Measurements from ENCODE around the gene GAK. TPM values are rescaled to one million over a fixed set of nuclear protein-coding genes. Genes with fewer than 3 reads are reported as not detected.
"Not testable (repeated sequence)": the region's sequence is repeated elsewhere in the genome, so short reads cannot be mapped to it uniquely, and the experiment has no call there.

Gene GAK
- total RNA-seq, 1 donor from 2014 or later: 123 TPM

GRCh38 chr4:808860-809570 is 123.1 kb downstream of the GAK start:
- no peak overlapping the region for H3K4me3 Mint-ChIP-seq (ENCODE audit: unreplicated experiment)
- no peak for DNase-seq
- no peak overlapping the region for H3K27ac Mint-ChIP-seq (ENCODE audit: unreplicated experiment)
- peaks cover 2% of the 10 kb centered on the region for H3K9me3 Mint-ChIP-seq (ENCODE audit: unreplicated experiment)
- TF ChIP-seq, protein P1, sequence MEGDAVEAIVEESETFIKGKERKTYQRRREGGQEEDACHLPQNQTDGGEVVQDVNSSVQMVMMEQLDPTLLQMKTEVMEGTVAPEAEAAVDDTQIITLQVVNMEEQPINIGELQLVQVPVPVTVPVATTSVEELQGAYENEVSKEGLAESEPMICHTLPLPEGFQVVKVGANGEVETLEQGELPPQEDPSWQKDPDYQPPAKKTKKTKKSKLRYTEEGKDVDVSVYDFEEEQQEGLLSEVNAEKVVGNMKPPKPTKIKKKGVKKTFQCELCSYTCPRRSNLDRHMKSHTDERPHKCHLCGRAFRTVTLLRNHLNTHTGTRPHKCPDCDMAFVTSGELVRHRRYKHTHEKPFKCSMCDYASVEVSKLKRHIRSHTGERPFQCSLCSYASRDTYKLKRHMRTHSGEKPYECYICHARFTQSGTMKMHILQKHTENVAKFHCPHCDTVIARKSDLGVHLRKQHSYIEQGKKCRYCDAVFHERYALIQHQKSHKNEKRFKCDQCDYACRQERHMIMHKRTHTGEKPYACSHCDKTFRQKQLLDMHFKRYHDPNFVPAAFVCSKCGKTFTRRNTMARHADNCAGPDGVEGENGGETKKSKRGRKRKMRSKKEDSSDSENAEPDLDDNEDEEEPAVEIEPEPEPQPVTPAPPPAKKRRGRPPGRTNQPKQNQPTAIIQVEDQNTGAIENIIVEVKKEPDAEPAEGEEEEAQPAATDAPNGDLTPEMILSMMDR (IDR thresholded peaks at IDR 0.05; ENCODE audit: partially characterized antibody, unreplicated experiment): no peak
- peaks cover 2% of the 10 kb centered on the region for H3K4me1 Mint-ChIP-seq (ENCODE audit: low read depth, unreplicated experiment)
- H3K36me3 Mint-ChIP-seq (ENCODE audit: unreplicated experiment): peaks cover 41% of the 10 kb centered on the region
- peaks cover 5% of the 10 kb centered on the region for H3K27me3 Mint-ChIP-seq (ENCODE audit: unreplicated experiment)

- no peak for DNase-seq
- H3K27me3 Mint-ChIP-seq (ENCODE audit: unreplicated experiment): peaks cover 5% of the 10 kb centered on the region
- H3K4me3 Mint-ChIP-seq (ENCODE audit: unreplicated experiment): no peak overlapping the region
- H3K9me3 Mint-ChIP-seq (ENCODE audit: unreplicated experiment): peaks cover 4% of the 10 kb centered on the region
- H3K36me3 Mint-ChIP-seq (ENCODE audit: unreplicated experiment): peaks cover 43% of the 10 kb centered on the region
- H3K27ac Mint-ChIP-seq (ENCODE audit: unreplicated experiment): no peak overlapping the region
- peaks cover 2% of the 10 kb centered on the region for H3K4me1 Mint-ChIP-seq (ENCODE audit: low read depth, unreplicated experiment)
- TF ChIP-seq, protein P1 (IDR thresholded peaks at IDR 0.05; ENCODE audit: partially characterized antibody, unreplicated experiment): no peak
These were observed 124.3 kb downstream of the GAK start for GRCh38 chr4:807792-808191.

GRCh38 chr4:806979-807378 is 125.1 kb downstream of the GAK start:
- Mint-ChIP-seq H3K36me3 (ENCODE audit: unreplicated experiment) (peaks cover 45% of the 10 kb centered on the region), H3K4me3 (ENCODE audit: unreplicated experiment) (peak overlapping the region; percentile 34)
- not testable (repeated sequence) for H3K9me3 Mint-ChIP-seq (ENCODE audit: unreplicated experiment); H3K27ac Mint-ChIP-seq (ENCODE audit: unreplicated experiment); H3K4me1 Mint-ChIP-seq (ENCODE audit: low read depth, unreplicated experiment); DNase-seq; H3K27me3 Mint-ChIP-seq (ENCODE audit: unreplicated experiment)

- Mint-ChIP-seq H3K9me3 (ENCODE audit: unreplicated experiment) (peaks cover 2% of the 10 kb centered on the region), H3K27ac (ENCODE audit: unreplicated experiment) (no peak overlapping the region), H3K27me3 (ENCODE audit: unreplicated experiment) (peaks cover 5% of the 10 kb centered on the region), H3K4me3 (ENCODE audit: unreplicated experiment) (no peak overlapping the region), H3K36me3 (ENCODE audit: unreplicated experiment) (peaks cover 38% of the 10 kb centered on the region), H3K4me1 (ENCODE audit: low read depth, unreplicated experiment) (peaks cover 2% of the 10 kb centered on the region)
- TF ChIP-seq, protein P1 (IDR thresholded peaks at IDR 0.05; ENCODE audit: partially characterized antibody, unreplicated experiment): no peak
- no peak for DNase-seq
These were observed 127.3 kb downstream of the GAK start for GRCh38 chr4:804804-805203.

DNA sequence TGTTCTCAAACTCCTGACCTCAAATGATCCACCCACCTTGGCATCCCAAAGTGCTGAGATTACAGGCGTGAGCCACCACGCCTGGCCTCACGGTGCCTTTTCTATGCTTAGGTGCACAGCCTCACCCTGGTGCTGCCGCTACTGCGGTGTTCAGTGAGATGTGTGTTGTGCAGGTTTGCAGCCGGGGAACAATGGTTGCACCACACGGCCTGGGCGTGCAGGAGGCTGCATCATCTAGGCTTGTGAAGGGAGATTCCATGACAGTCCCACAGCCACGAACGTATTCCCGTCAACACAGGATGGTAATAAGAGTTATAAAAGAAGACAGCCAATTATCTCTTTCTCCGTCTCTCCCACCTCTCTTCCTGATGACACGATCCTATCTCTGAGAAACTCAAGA is 128.2 kb downstream of the GAK start:
- H3K36me3 Mint-ChIP-seq (ENCODE audit: unreplicated experiment): peaks cover 37% of the 10 kb centered on the region
- peaks cover 2% of the 10 kb centered on the region for H3K9me3 Mint-ChIP-seq (ENCODE audit: unreplicated experiment)
- H3K4me3 Mint-ChIP-seq (ENCODE audit: unreplicated experiment): no peak overlapping the region
- DNase-seq: no peak
- peaks cover 2% of the 10 kb centered on the region for H3K4me1 Mint-ChIP-seq (ENCODE audit: low read depth, unreplicated experiment)
- TF ChIP-seq, protein P1 (IDR thresholded peaks at IDR 0.05; ENCODE audit: partially characterized antibody, unreplicated experiment): no peak
- peaks cover 5% of the 10 kb centered on the region for H3K27me3 Mint-ChIP-seq (ENCODE audit: unreplicated experiment)
- no peak overlapping the region for H3K27ac Mint-ChIP-seq (ENCODE audit: unreplicated experiment)

Measured in glutamatergic neuron (in vitro differentiated cells).